HCT116 (cell line): Measurements from ENCODE around the gene ZNF648. TPM values are rescaled to one million over a fixed set of nuclear protein-coding genes. Genes with fewer than 3 reads are reported as not detected.
A peak's percentile ranks its signal among the peaks of the same experiment; 100 is the strongest.

Experiments
- ATAC-seq: fragments of 200-7000 bp; cut with Tn5 transposase; 2 replicates; pipeline ENCODE4 v1.9.1; 2020; ENCODE audit warnings: mild to moderate bottlenecking, moderate library complexity
- BruUV-seq: library from RNA; stranded (reverse); fragments of 400-500 nt; replicated peaks from 2 replicates; lab custom pipeline; 2021; lab: Mats Ljungman, UMichigan
- CTCF ChIA-PET: fragments of 300-600 bp; sonication (Branson Sonifier 250); formaldehyde crosslinking; loops from one replicate; lab custom pipeline; 2021; ENCODE audit warnings: antibody characterized with exemption; lab: Charles Lee
- POLR2A ChIA-PET: fragments of 300-600, 350-600 bp; sonication (Branson Sonifier 250); formaldehyde crosslinking; loops from one replicate; lab custom pipeline; 2021; ENCODE audit warnings: antibody characterized with exemption; lab: Charles Lee
- RAD21 ChIA-PET, 2 experiments: fragments of 300-600 bp; sonication (Branson Sonifier 250); formaldehyde crosslinking; loops; one replicate each; lab custom pipeline; 2023; ENCODE audit warnings: low total read pairs in 2 of 2; ENCODE audit not compliant: uncharacterized antibody in 2 of 2, unreplicated experiment in 2 of 2, low non-redundant PET in 1 of 2; lab: Charles Lee
- DNase-seq: peaks from one replicate; pipeline ENCODE4 v3.0.0-alpha.2; 2010; ENCODE audit warnings: low read depth, low spot score
- H2AFZ ChIP-seq: fragments of 200-600 bp; shearing (Covaris generic), sonication (generic); 2 replicates; pipeline ENCODE4 v1.6.1; 2017; ENCODE audit warnings: low read depth, mixed run types, mixed read lengths, antibody characterized with exemption, low read length; ENCODE audit not compliant: poor library complexity, severe bottlenecking
- H3K27ac ChIP-seq: 2 replicates; pipeline ENCODE4 v1.5.1; 2012; ENCODE audit warnings: low read depth, low read length
- H3K27me3 ChIP-seq: fragments of 200-600 bp; sonication (generic); 2 replicates; pipeline ENCODE4 v1.6.1; 2016; ENCODE audit warnings: mixed run types, low read length, mixed read lengths; ENCODE audit not compliant: insufficient read depth
- H3K36me3 ChIP-seq, 2 experiments: fragments of 200-500 bp in 1 of 2; fragments of 200-600 bp in 1 of 2; sonication (Bioruptor generic) in 1 of 2; sonication (generic) in 1 of 2; 2 replicates each; pipeline versions ENCODE4 v1.5.1 to v1.6.1; 2014 to 2016; ENCODE audit warnings: low read length in 2 of 2, inconsistent platforms in 1 of 2, mixed read lengths in 1 of 2, mixed run types in 1 of 2; ENCODE audit not compliant: insufficient read depth in 2 of 2, control insufficient read depth in 1 of 2
- H3K4me1 ChIP-seq, 2 experiments: fragments of 200-600 bp in 1 of 2; sonication (generic) in 1 of 2; 2 replicates each; pipeline versions ENCODE4 v1.5.1 to v1.6.1; 2012 to 2017; ENCODE audit warnings: low read length in 2 of 2, inconsistent platforms in 1 of 2, mild to moderate bottlenecking in 1 of 2, mixed read lengths in 1 of 2, mixed run types in 1 of 2, moderate library complexity in 1 of 2; ENCODE audit not compliant: insufficient read depth in 2 of 2, control insufficient read depth in 1 of 2
- H3K4me2 ChIP-seq: fragments of 200-600 bp; sonication (generic); 2 replicates; pipeline ENCODE4 v1.6.1; 2017; ENCODE audit warnings: mixed run types, low read length, mixed read lengths
- H3K4me3 ChIP-seq, 2 experiments: fragments of 200-600 bp in 1 of 2; sonication (generic) in 1 of 2; replicated peaks in 1 of 2; 2 replicates each; pipeline ENCODE4 v1.5.1; 2011 to 2016; ENCODE audit warnings: low read length in 2 of 2, control low read depth in 1 of 2, low read depth in 1 of 2, mild to moderate bottlenecking in 1 of 2, mixed read lengths in 1 of 2, mixed run types in 1 of 2
- H3K79me2 ChIP-seq: fragments of 200-600 bp; sonication (generic); 2 replicates; pipeline ENCODE4 v1.6.1; 2017; ENCODE audit warnings: mild to moderate bottlenecking, mixed run types, low read length, moderate library complexity, mixed read lengths; ENCODE audit not compliant: insufficient read depth
- H3K9ac ChIP-seq: fragments of 200-600 bp; sonication (generic); 2 replicates; pipeline ENCODE4 v1.6.1; 2016; ENCODE audit warnings: low read length, mixed read lengths
- H3K9me2 ChIP-seq: fragments of 200-600 bp; sonication (generic), shearing (Covaris generic); 2 replicates; pipeline ENCODE4 v1.6.1; 2017; ENCODE audit warnings: mixed run types, mild to moderate bottlenecking, moderate library complexity; ENCODE audit not compliant: insufficient read depth
- H3K9me3 ChIP-seq, 2 experiments: fragments of 200-500 bp in 1 of 2; fragments of 200-600 bp in 1 of 2; sonication (Bioruptor generic) in 1 of 2; sonication (generic) in 1 of 2; 2 replicates each; pipeline ENCODE4 v1.6.1; 2014 to 2017; ENCODE audit warnings: low read length in 2 of 2, mixed read lengths in 2 of 2, inconsistent platforms in 1 of 2, low read depth in 1 of 2, mild to moderate bottlenecking in 1 of 2, mixed run types in 1 of 2, moderate library complexity in 1 of 2; ENCODE audit not compliant: control insufficient read depth in 1 of 2, insufficient read depth in 1 of 2
- H4K20me1 ChIP-seq: fragments of 200-600 bp; sonication (generic), shearing (Covaris generic); 2 replicates; pipeline ENCODE4 v1.6.1; 2017; ENCODE audit warnings: mixed run types, mild to moderate bottlenecking, moderate library complexity; ENCODE audit not compliant: insufficient read depth
- CTCF ChIP-seq, 3 experiments: fragments of 200-600 bp in 1 of 3; sonication (generic) in 1 of 3; IDR thresholded peaks in 2 of 3; conservative IDR thresholded peaks in 1 of 3; 2 replicates each; pipeline ENCODE4 v1.5.1; 2012 to 2017; ENCODE audit warnings: low read depth in 2 of 3, low read length in 2 of 3, antibody characterized with exemption in 1 of 3, borderline replicate concordance in 1 of 3, control low read depth in 1 of 3, mild to moderate bottlenecking in 1 of 3, mixed read lengths in 1 of 3, mixed run types in 1 of 3, moderate library complexity in 1 of 3; ENCODE audit not compliant: insufficient read depth in 1 of 3
- EZH2 ChIP-seq: fragments of 200-600 bp; sonication (generic); IDR thresholded peaks from 2 replicates; pipeline ENCODE4 v1.6.1; 2017; ENCODE audit warnings: antibody characterized with exemption, mixed run types
- SP1 ChIP-seq: IDR thresholded peaks from 2 replicates; pipeline ENCODE4 v1.6.1; 2012; ENCODE audit warnings: low read depth
- SRF ChIP-seq: IDR thresholded peaks from 2 replicates; pipeline ENCODE4 v1.6.1; 2012; ENCODE audit warnings: low read depth
- YY1 ChIP-seq: IDR thresholded peaks from 2 replicates; pipeline ENCODE4 v1.6.1; 2011; ENCODE audit warnings: low read length, low read depth, moderate library complexity, mild to moderate bottlenecking; ENCODE audit not compliant: insufficient replicate concordance; ENCODE audit errors: extremely low read depth
- ZBTB33 ChIP-seq: IDR thresholded peaks from 2 replicates; pipeline ENCODE4 v1.6.1; 2011; ENCODE audit warnings: mild to moderate bottlenecking, low read length, moderate library complexity; ENCODE audit not compliant: insufficient replicate concordance; ENCODE audit errors: extremely low read depth
- ZFX ChIP-seq: fragments of 450-650 bp; IDR thresholded peaks from 2 replicates; pipeline ENCODE4 v1.6.1; 2017
- intact Hi-C: fragments of 100-400 bp; cut with micrococcal nuclease; formaldehyde crosslinking; loops from 2 replicates; pipeline ENCODE4 v1.10.0; 2022
- total RNA-seq: library from RNA; stranded (reverse); gene quantifications from one replicate; pipeline ENCODE4 v1.2.1, GENCODE V29; 2021; ENCODE audit not compliant: unreplicated experiment

Gene ZNF648
- total RNA-seq, 1 experiment from 2014 or later, result 0.57 TPM

- no peaks in the 10 kb centered on the region for H4K20me1 ChIP-seq
- no peaks in the 10 kb centered on the region for H3K9me3 ChIP-seq
- BruUV-seq, result no TSS peak
- no peak overlapping the region for H3K9ac ChIP-seq
- H3K4me1 ChIP-seq, result no peaks in the 10 kb centered on the region; a peak in 2 of 4 replicates
- no peaks in the 10 kb centered on the region for H3K79me2 ChIP-seq
- peak in 2 of 3 experiments; percentile 52 to 72; a peak in 4 of 6 replicates for TF ChIP-seq CTCF (IDR thresholded peaks at IDR 0.05 in 2 of 3, conservative IDR thresholded peaks at IDR 0.05 in 1 of 3; ENCODE audit: borderline replicate concordance in 1 of 3, insufficient read depth in 1 of 3, low read depth in 2 of 3, low read length in 2 of 3)
- TF ChIP-seq ZBTB33, result no peak
- no peak for TF ChIP-seq ZFX
- intact Hi-C loops, result no loop called here
- peak overlapping the region; percentile 37 for H3K4me2 ChIP-seq
- DNase-seq, result peak; percentile 18
- H2AFZ ChIP-seq, result peak overlapping the region; percentile 11
- ChIA-PET POLR2A (no interaction called here), CTCF (interaction anchor here (0.8 to 2.9 kb wide), 5 partner anchors 11 to 129 kb away, joined by 3 to 21 read pairs (median 4); no protein-coding TSS in a partner anchor), RAD21 (interaction anchor here in 1 of 2 experiments (0.5 kb wide), 1 partner anchor 12 kb away, joined by 3 read pairs; no protein-coding TSS in a partner anchor)
- peak; percentile 98 for ATAC-seq
- no peak overlapping the region for H3K4me3 ChIP-seq
- no peak overlapping the region for H3K27ac ChIP-seq
- H3K27me3 ChIP-seq, result no peaks in the 10 kb centered on the region
- H3K9me2 ChIP-seq, result no peaks in the 10 kb centered on the region
- no peaks in the 10 kb centered on the region for H3K36me3 ChIP-seq
These were observed 7.5 kb upstream of the ZNF648 start for GRCh38 chr1:182069028-182069466.

- H2AFZ ChIP-seq, result no peak overlapping the region
- H3K9ac ChIP-seq, result no peak overlapping the region
- BruUV-seq, result no TSS peak
These were observed 5.4 kb upstream of the ZNF648 start for GRCh38 chr1:182066934-182067333.

More at GRCh38 chr1:182066934-182067333, 5.4 kb upstream of the ZNF648 start:
- Histone ChIP-seq H3K9me2 (no peaks in the 10 kb centered on the region), H3K36me3 (no peaks in the 10 kb centered on the region), H3K79me2 (no peaks in the 10 kb centered on the region), H3K27me3 (no peaks in the 10 kb centered on the region), H3K27ac (no peak overlapping the region), H3K9me3 (no peaks in the 10 kb centered on the region), H3K4me1 (no peaks in the 10 kb centered on the region; a peak in 2 of 4 replicates), H3K4me3 (no peak overlapping the region), H3K4me2 (no peak overlapping the region), H4K20me1 (no peaks in the 10 kb centered on the region)
- intact Hi-C loops, result no loop called here
- ChIA-PET CTCF (interaction anchor here (0.7 kb wide), 1 partner anchor 14 kb away, joined by 3 read pairs; no protein-coding TSS in a partner anchor), POLR2A (no interaction called here), RAD21 (no interaction called here)
- DNase-seq (no peak), ATAC-seq (no peak)
- TF ChIP-seq EZH2 (no peak), SP1 (no peak), ZFX (no peak), SRF (no peak), YY1 (no peak)
